OCI-LY3 (cell line): ENCODE results near the gene REST.

Source experiments
- H2AFZ ChIP-seq: fragments of 200-600, 300-600 bp; shearing (Covaris generic); 2 replicates; pipeline ENCODE4 v1.6.0; 2014; ENCODE audit warnings: antibody characterized with exemption, low read depth, low read length
- H3K27ac ChIP-seq: fragments of 200-600, 300-600 bp; sonication (generic); 2 replicates; pipeline ENCODE4 v1.5.1; 2014; ENCODE audit warnings: mild to moderate bottlenecking, low read length, moderate library complexity, mixed read lengths
- H3K27me3 ChIP-seq: fragments of 200-600, 300-600 bp; sonication (generic); 2 replicates; pipeline ENCODE4 v1.6.1; 2014; ENCODE audit warnings: low read depth, low read length, mixed read lengths
- H3K36me3 ChIP-seq: fragments of 200-600, 300-600 bp; sonication (generic); replicated peaks from 2 replicates; pipeline ENCODE3; 2014; ENCODE audit warnings: low read depth, low read length, mixed read lengths
- H3K4me1 ChIP-seq: fragments of 300-600, 200-600 bp; sonication (generic); 2 replicates; pipeline ENCODE4 v1.6.1; 2014; ENCODE audit warnings: low read length, mixed read lengths
- H3K4me2 ChIP-seq: fragments of 200-600, 300-600 bp; sonication (generic); 2 replicates; pipeline ENCODE4 v1.6.1; 2014; ENCODE audit warnings: low read length, mixed read lengths
- H3K4me3 ChIP-seq: fragments of 300-600, 200-600 bp; sonication (generic); 2 replicates; pipeline ENCODE4 v1.5.1; 2014; ENCODE audit warnings: antibody characterized with exemption, mild to moderate bottlenecking, low read length, moderate library complexity
- H3K79me2 ChIP-seq: fragments of 300-600, 200-600 bp; shearing (Covaris generic); 2 replicates; pipeline ENCODE4 v1.6.1; 2014; ENCODE audit warnings: mild to moderate bottlenecking, low read length, mixed read lengths
- H3K9ac ChIP-seq: fragments of 300-600, 200-600 bp; shearing (Covaris generic); 2 replicates; pipeline ENCODE4 v1.6.0; 2014; ENCODE audit warnings: mild to moderate bottlenecking, low read length, moderate library complexity
- H3K9me3 ChIP-seq: fragments of 200-600, 300-600 bp; shearing (Covaris generic); 2 replicates; pipeline ENCODE4 v1.6.1; 2014; ENCODE audit warnings: low read length, mixed read lengths; ENCODE audit not compliant: insufficient read depth
- H4K20me1 ChIP-seq: fragments of 200-600, 300-600 bp; sonication (generic); 2 replicates; pipeline ENCODE4 v1.6.1; 2016; ENCODE audit warnings: low read length, mixed read lengths; ENCODE audit not compliant: insufficient read depth
- CTCF ChIP-seq: fragments of 200-600, 300-600 bp; sonication (generic); IDR thresholded peaks from 2 replicates; pipeline ENCODE4 v1.5.1; 2014; ENCODE audit warnings: antibody characterized with exemption, low read length, low read depth
- EZH2phosphoT487 ChIP-seq: fragments of 200-600 bp; shearing (Covaris generic); IDR thresholded peaks from 2 replicates; pipeline ENCODE4 v1.6.1; 2018; ENCODE audit warnings: antibody characterized with exemption, mixed run types, low read depth

Gene REST

GRCh38 chr4:56959100-56959499 is 51.4 kb downstream of the REST start:
- Histone ChIP-seq H3K9me3 (no peaks in the 10 kb centered on the region), H2AFZ (no peak overlapping the region), H3K4me2 (no peak overlapping the region), H3K9ac (no peak overlapping the region), H3K4me3 (no peak overlapping the region), H3K79me2 (no peaks in the 10 kb centered on the region), H3K27ac (no peak overlapping the region), H3K4me1 (no peaks in the 10 kb centered on the region), H4K20me1 (no peaks in the 10 kb centered on the region), H3K27me3 (no peaks in the 10 kb centered on the region), H3K36me3 (peaks cover 4% of the 10 kb centered on the region)
- TF ChIP-seq CTCF = no peak
- TF ChIP-seq EZH2phosphoT487 = no peak

GRCh38 chr4:56961107-56961500 is 53.4 kb downstream of the REST start:
- no peaks in the 10 kb centered on the region for H3K4me1 ChIP-seq
- H3K4me2 ChIP-seq = no peak overlapping the region
- H3K27ac ChIP-seq = no peak overlapping the region
- H3K79me2 ChIP-seq = no peaks in the 10 kb centered on the region
- H3K9me3 ChIP-seq = no peaks in the 10 kb centered on the region
- no peak overlapping the region for H3K4me3 ChIP-seq
- TF ChIP-seq EZH2phosphoT487 (no peak), CTCF (no peak)
- no peak overlapping the region for H3K9ac ChIP-seq
- H3K36me3 ChIP-seq = peaks cover 11% of the 10 kb centered on the region
- H4K20me1 ChIP-seq = no peaks in the 10 kb centered on the region
- no peaks in the 10 kb centered on the region for H3K27me3 ChIP-seq
- H2AFZ ChIP-seq = no peak overlapping the region

- no peak for TF ChIP-seq EZH2phosphoT487
- TF ChIP-seq CTCF = no peak
- no peak overlapping the region for H3K4me3 ChIP-seq
- no peak overlapping the region for H3K4me2 ChIP-seq
- H3K79me2 ChIP-seq = peaks cover 39% of the 10 kb centered on the region
- peaks cover 14% of the 10 kb centered on the region; the same call in 1 of the 2 replicates for H3K9me3 ChIP-seq
- peaks cover 5% of the 10 kb centered on the region for H3K4me1 ChIP-seq
- peaks cover 64% of the 10 kb centered on the region for H3K36me3 ChIP-seq
- no peaks in the 10 kb centered on the region for H3K27me3 ChIP-seq
- H3K9ac ChIP-seq = no peak overlapping the region
- peaks cover 7% of the 10 kb centered on the region for H4K20me1 ChIP-seq
- H3K27ac ChIP-seq = no peak overlapping the region
- no peak overlapping the region for H2AFZ ChIP-seq
These were observed 63.7 kb downstream of the REST start for GRCh38 chr4:56971383-56971782.

- no peak overlapping the region for H3K4me2 ChIP-seq
- TF ChIP-seq CTCF (no peak), EZH2phosphoT487 (no peak)
These were observed 64.7 kb downstream of the REST start for GRCh38 chr4:56972389-56972788.

More at GRCh38 chr4:56972389-56972788, 64.7 kb downstream of the REST start:
- Histone ChIP-seq H3K4me3 (no peak overlapping the region), H2AFZ (no peak overlapping the region), H3K79me2 (peaks cover 49% of the 10 kb centered on the region), H3K36me3 (peaks cover 57% of the 10 kb centered on the region), H3K27me3 (no peaks in the 10 kb centered on the region), H3K27ac (no peak overlapping the region), H4K20me1 (peaks cover 11% of the 10 kb centered on the region), H3K4me1 (peaks cover 5% of the 10 kb centered on the region), H3K9me3 (peaks cover 14% of the 10 kb centered on the region; the same call in 1 of the 2 replicates), H3K9ac (no peak overlapping the region)
